HepG2 (cell line): Measurements from ENCODE around the gene CNPY4. TPM values are rescaled to one million over a fixed set of nuclear protein-coding genes. Genes with fewer than 3 reads are reported as not detected.
A peak's percentile ranks its signal among the peaks of the same experiment; 100 is the strongest.

Source experiments
- ATF6 ChIP-seq: sonication (generic); formaldehyde crosslinking; conservative IDR thresholded peaks from 2 replicates; pipeline ENCODE4 v1.4.0; 2020; ENCODE audit warnings: missing genetic modification reagents
- BRCA1 ChIP-seq: sonication (generic); formaldehyde crosslinking; IDR thresholded peaks from 2 replicates; pipeline ENCODE4 v1.4.0; 2020; ENCODE audit warnings: missing genetic modification reagents
- E2F2 ChIP-seq: sonication (generic); formaldehyde crosslinking; IDR thresholded peaks from 2 replicates; pipeline ENCODE4 v1.4.0; 2020; ENCODE audit warnings: missing genetic modification reagents, borderline replicate concordance
- GABPB1 ChIP-seq: IDR thresholded peaks from 2 replicates; pipeline ENCODE4 v1.6.1; 2016; ENCODE audit warnings: mild to moderate bottlenecking, missing genetic modification reagents, moderate library complexity, missing compliant biosample characterization
- HMGXB4 ChIP-seq, 2 experiments: sonication (generic) in 1 of 2; formaldehyde crosslinking in 1 of 2; IDR thresholded peaks; 2 replicates each; pipeline versions ENCODE4 v1.4.0 to v1.6.1; 2018 to 2020; ENCODE audit warnings: missing genetic modification reagents in 2 of 2, borderline replicate concordance in 1 of 2, low read depth in 1 of 2, mild to moderate bottlenecking in 1 of 2, missing biosample characterization in 1 of 2
- KDM5A ChIP-seq: fragments of 200-600 bp; sonication (generic); IDR thresholded peaks from 2 replicates; pipeline ENCODE4 v1.7.0; 2018; ENCODE audit warnings: antibody characterized with exemption, mild to moderate bottlenecking, low read length, borderline replicate concordance
- KLF11 ChIP-seq: IDR thresholded peaks from 2 replicates; pipeline ENCODE4 v1.6.1; 2016; ENCODE audit warnings: missing compliant biosample characterization
- KLF15 ChIP-seq: sonication (generic); formaldehyde crosslinking; IDR thresholded peaks from 2 replicates; pipeline ENCODE4 v1.8.1; 2023; ENCODE audit warnings: borderline replicate concordance, mild to moderate bottlenecking, inconsistent platforms, missing genetic modification reagents, mixed read lengths
- KLF16 ChIP-seq, 2 experiments: sonication (generic) in 1 of 2; formaldehyde crosslinking in 1 of 2; IDR thresholded peaks; 2 replicates each; pipeline versions ENCODE4 v1.6.1 to v1.8.0; 2016 to 2023; ENCODE audit warnings: missing genetic modification reagents in 2 of 2, missing compliant biosample characterization in 1 of 2
- LRRFIP1 ChIP-seq: sonication (generic); formaldehyde crosslinking; conservative IDR thresholded peaks from 2 replicates; pipeline ENCODE4 v1.4.0; 2020; ENCODE audit warnings: missing genetic modification reagents
- NBN ChIP-seq: fragments of 450-650 bp; conservative IDR thresholded peaks from 2 replicates; pipeline ENCODE4 v1.6.1; 2017
- NFATC3 ChIP-seq: sonication (generic); formaldehyde crosslinking; IDR thresholded peaks from 2 replicates; pipeline ENCODE4 v1.5.1; 2020; ENCODE audit warnings: mild to moderate bottlenecking, missing genetic modification reagents
- PHF21A ChIP-seq: sonication (generic); formaldehyde crosslinking; IDR thresholded peaks from 2 replicates; pipeline ENCODE4 v1.5.0; 2020; ENCODE audit warnings: mild to moderate bottlenecking, missing genetic modification reagents
- RORA ChIP-seq: sonication (generic); formaldehyde crosslinking; IDR thresholded peaks from 2 replicates; pipeline ENCODE4 v1.5.0; 2020; ENCODE audit warnings: mild to moderate bottlenecking, missing genetic modification reagents, moderate library complexity
- SMAD9 ChIP-seq: sonication (generic); formaldehyde crosslinking; IDR thresholded peaks from 2 replicates; pipeline ENCODE4 v1.5.1; 2020; ENCODE audit warnings: mild to moderate bottlenecking, missing genetic modification reagents
- TBL1XR1 ChIP-seq: fragments of 150-350 bp; IDR thresholded peaks from 2 replicates; pipeline ENCODE4 v1.6.1; 2014; ENCODE audit warnings: borderline replicate concordance, low read length; ENCODE audit not compliant: partially characterized antibody
- ZBTB20 ChIP-seq: sonication (generic); formaldehyde crosslinking; IDR thresholded peaks from 2 replicates; pipeline ENCODE4 v1.8.1; 2023; ENCODE audit warnings: missing genetic modification reagents, low read depth, mild to moderate bottlenecking, borderline replicate concordance
- ZC3H4 ChIP-seq: sonication (generic); formaldehyde crosslinking; IDR thresholded peaks from 2 replicates; pipeline ENCODE4 v1.4.0; 2020; ENCODE audit warnings: missing genetic modification reagents, borderline replicate concordance
- ZFAT ChIP-seq: sonication (generic); formaldehyde crosslinking; conservative IDR thresholded peaks from 2 replicates; pipeline ENCODE4 v1.8.1; 2023; ENCODE audit warnings: missing genetic modification reagents, inconsistent platforms
- ZFX ChIP-seq: sonication (generic); formaldehyde crosslinking; IDR thresholded peaks from 2 replicates; pipeline ENCODE4 v1.4.0; 2020; ENCODE audit warnings: mild to moderate bottlenecking, low read depth, missing genetic modification reagents, moderate library complexity
- ZNF562 ChIP-seq: sonication (generic); formaldehyde crosslinking; IDR thresholded peaks from 2 replicates; pipeline ENCODE4 v1.8.0; 2022; ENCODE audit warnings: missing genetic modification reagents, borderline replicate concordance
- ZNF589 ChIP-seq: sonication (generic); formaldehyde crosslinking; conservative IDR thresholded peaks from 2 replicates; pipeline ENCODE4 v1.8.0; 2022; ENCODE audit warnings: mild to moderate bottlenecking, moderate library complexity, missing genetic modification reagents
- ZNF607 ChIP-seq: sonication (generic); formaldehyde crosslinking; IDR thresholded peaks from 2 replicates; pipeline ENCODE4 v1.5.1; 2020; ENCODE audit warnings: missing genetic modification reagents, mild to moderate bottlenecking, borderline replicate concordance
- ZNF777 ChIP-seq: sonication (generic); formaldehyde crosslinking; IDR thresholded peaks from 2 replicates; pipeline ENCODE4 v1.4.0; 2020; ENCODE audit warnings: missing genetic modification reagents
- polyA plus RNA-seq, 8 experiments: library from polyadenylated mRNA; depleted of rRNA in 3 of 8; stranded (reverse) in 7 of 8; unstranded in 1 of 8; fragments of >200 nt; fragmentation: Illumina TruSeq in 4 of 8; extraction: Trizol in 4 of 8; gene quantifications; 2 replicates each; pipeline versions ENCODE4 v1.2.1 to v1.2.3, GENCODE V29; 2011 to 2016; ENCODE audit warnings: low read depth in 4 of 8, missing spikeins in 1 of 8, mixed read lengths in 1 of 8; ENCODE audit not compliant: insufficient read depth in 1 of 8
- total RNA-seq, 5 experiments: library from RNA; depleted of rRNA; stranded (reverse); fragments of >200 nt; fragmentation: Illumina TruSeq; extraction: Trizol; gene quantifications; 2 replicates each; pipeline ENCODE4 v1.2.3, GENCODE V29; 2016; ENCODE audit warnings: low read depth in 1 of 5

The CNPY4 gene
- total and polyA plus RNA-seq, 2 of the 13 experiments (the other 11 are each of a cell fraction or from before 2014, with no cell fraction given) = 6.2 to 12.7 TPM

GRCh38 chr7:100122067-100122466, 2.6 kb downstream of the CNPY4 start (continued):
- no peak for TF ChIP-seq ATF6 (CRISPR knock-in tag)
- TF ChIP-seq ZNF607 (CRISPR knock-in tag) = no peak
- TF ChIP-seq KDM5A = no peak
- peak; percentile 23; the same call in 1 of the 2 replicates for TF ChIP-seq GABPB1 (CRISPR knock-in tag)
- no peak for TF ChIP-seq KLF15 (CRISPR knock-in tag)
- no peak for TF ChIP-seq RORA
- no peak; the same call in 1 of the 2 replicates for TF ChIP-seq ZBTB20 (CRISPR knock-in tag)
- no peak for TF ChIP-seq ZFAT
- TF ChIP-seq ZNF777 = no peak
- no peak for TF ChIP-seq LRRFIP1 (CRISPR knock-in tag)
- no peak for TF ChIP-seq ZFX (CRISPR knock-in tag)
- no peak for TF ChIP-seq KLF11
- TF ChIP-seq PHF21A = peak; percentile 57; the same call in 1 of the 2 replicates
- no peak for TF ChIP-seq ZNF589
- TF ChIP-seq KLF16 (CRISPR knock-in tag; IDR thresholded peaks at IDR 0.05) = peak in 1 of 2 experiments; percentile 69; a peak in 1 of 4 replicates
- TF ChIP-seq NBN = no peak
- no peak for TF ChIP-seq BRCA1
- no peak for TF ChIP-seq E2F2 (CRISPR knock-in tag)
- no peak for TF ChIP-seq ZC3H4
- no peak for TF ChIP-seq HMGXB4 (CRISPR knock-in tag; IDR thresholded peaks at IDR 0.05; ENCODE audit: borderline replicate concordance in 1 of 2, low read depth in 1 of 2)
- no peak for TF ChIP-seq TBL1XR1
- no peak for TF ChIP-seq NFATC3 (CRISPR knock-in tag)
- no peak for TF ChIP-seq SMAD9
- no peak for TF ChIP-seq ZNF562 (CRISPR knock-in tag)
